Measurements from ENCODE around the gene EFNA5.

GRCh38 chr5:107713228-107713627 is 42.5 kb upstream of the EFNA5 start:
- TF ChIP-seq CTCF (optimal IDR thresholded peaks at IDR 0.05 in 1 of 3, IDR thresholded peaks at IDR 0.05 in 1 of 3, conservative IDR thresholded peaks at IDR 0.05 in 1 of 3; ENCODE audit: extremely low read depth in 1 of 3, insufficient read depth in 2 of 3, low read length in 3 of 3) (no peak), EZH2 (IDR thresholded peaks at IDR 0.05; ENCODE audit: low read length) (no peak)

Measured in keratinocyte (primary cell).